Fibroblast of skin of scalp (primary cell): ENCODE measurements around the gene MEIS2.

Experiments used
- DNase-seq: peaks from one replicate; pipeline ENCODE4 v3.0.0-alpha.2; 2013

MEIS2 gene

GRCh38 chr15:36959746-36960145 is 140.6 kb downstream of the MEIS2 start:
- DNase-seq, result no peak

GRCh38 chr15:36958606-36959005 is 141.7 kb downstream of the MEIS2 start:
- DNase-seq, result peak; percentile 31

- no peak for DNase-seq
Measured at GRCh38 chr15:36954486-36954885, 145.9 kb downstream of the MEIS2 start.

- DNase-seq, result no peak
Measured at GRCh38 chr15:36953346-36953745, 147.0 kb downstream of the MEIS2 start.

GRCh38 chr15:36951731-36952247 is 148.6 kb downstream of the MEIS2 start:
- peak; percentile 72 for DNase-seq

GRCh38 chr15:36950371-36950770 is 150.0 kb downstream of the MEIS2 start:
- DNase-seq, result no peak

- DNase-seq, result no peak
Measured at GRCh38 chr15:36948982-36949381, 151.4 kb downstream of the MEIS2 start.

GRCh38 chr15:36947035-36947719 is 153.2 kb downstream of the MEIS2 start:
- no peak for DNase-seq

- no peak for DNase-seq
Measured at GRCh38 chr15:36944442-36944841, 155.9 kb downstream of the MEIS2 start.

GRCh38 chr15:36943508-36944361 is 156.6 kb downstream of the MEIS2 start:
- DNase-seq, result no peak

- DNase-seq, result no peak
Measured at GRCh38 chr15:36942248-36942827, 158.0 kb downstream of the MEIS2 start.

- no peak for DNase-seq
Measured at GRCh38 chr15:36941798-36942197, 158.6 kb downstream of the MEIS2 start.

GRCh38 chr15:36940636-36941260 is 159.6 kb downstream of the MEIS2 start:
- no peak for DNase-seq

- no peak for DNase-seq
Measured at GRCh38 chr15:36940219-36940618, 160.1 kb downstream of the MEIS2 start.

GRCh38 chr15:36938764-36939163 is 161.6 kb downstream of the MEIS2 start:
- no peak for DNase-seq

GRCh38 chr15:36938131-36938530 is 162.2 kb downstream of the MEIS2 start:
- DNase-seq, result no peak

GRCh38 chr15:36936613-36937012 is 163.7 kb downstream of the MEIS2 start:
- peak; percentile 56 for DNase-seq

- no peak for DNase-seq
Measured at GRCh38 chr15:36933255-36933990, 166.9 kb downstream of the MEIS2 start.

GRCh38 chr15:36932070-36932469 is 168.3 kb downstream of the MEIS2 start:
- no peak for DNase-seq

GRCh38 chr15:36931434-36931833 is 168.9 kb downstream of the MEIS2 start:
- no peak for DNase-seq

- DNase-seq, result no peak
Measured at GRCh38 chr15:36926427-36926825, 173.9 kb downstream of the MEIS2 start.
